ENCODE data around the gene TTC21A. TPM values are rescaled to one million over a fixed set of nuclear protein-coding genes. Genes with fewer than 3 reads are reported as not detected.

Gene TTC21A
- total and polyA plus RNA-seq, 2 of the 13 experiments (the other 11 are each of a cell fraction or from before 2014, with no cell fraction given): 0.31 to 1.5 TPM

- TF ChIP-seq ZNF510 (CRISPR knock-in tag; IDR thresholded peaks at IDR 0.05; ENCODE audit: low read depth) (no peak), NFRKB (IDR thresholded peaks at IDR 0.05) (no peak), BORCS8-MEF2B (CRISPR knock-in tag; IDR thresholded peaks at IDR 0.05) (0 out of 2 replicates have a peak, but pooled peaks have one; percentile 41), AGO2 (optimal IDR thresholded peaks at IDR 0.05; ENCODE audit: low read depth, low read length) (no peak), IRF9 (CRISPR knock-in tag; IDR thresholded peaks at IDR 0.05; ENCODE audit: borderline replicate concordance) (no peak), TCF7L2 (IDR thresholded peaks at IDR 0.05; ENCODE audit: low read depth, low read length) (no peak), HCFC1 (IDR thresholded peaks at IDR 0.05; ENCODE audit: low read depth, low read length) (no peak), MBNL3 (CRISPR knock-in tag; conservative IDR thresholded peaks at IDR 0.05) (no peak), ZNF773 (CRISPR knock-in tag; IDR thresholded peaks at IDR 0.05; ENCODE audit: borderline replicate concordance) (peak; percentile 18; the same call in 1 of the 2 replicates), NFKB2 (CRISPR knock-in tag; IDR thresholded peaks at IDR 0.05; ENCODE audit: borderline replicate concordance) (0 out of 2 replicates have a peak, but pooled peaks have one; percentile 40), BRCA1 (CRISPR knock-in tag; IDR thresholded peaks at IDR 0.05) (peak; percentile 58; the same call in 1 of the 2 replicates), HNF4A (CRISPR knock-in tag; IDR thresholded peaks at IDR 0.05) (0 out of 2 replicates have a peak, but pooled peaks have one; percentile 12), ZNF616 (CRISPR knock-in tag; IDR thresholded peaks at IDR 0.05; ENCODE audit: low read depth) (no peak), ATAD3A (CRISPR knock-in tag; IDR thresholded peaks at IDR 0.05) (no peak), ERF (CRISPR knock-in tag; IDR thresholded peaks at IDR 0.05) (peak; percentile 51; the same call in 1 of the 2 replicates), NFIB (CRISPR knock-in tag; IDR thresholded peaks at IDR 0.05; ENCODE audit: borderline replicate concordance) (no peak)
- TF ChIP-seq, protein P1, sequence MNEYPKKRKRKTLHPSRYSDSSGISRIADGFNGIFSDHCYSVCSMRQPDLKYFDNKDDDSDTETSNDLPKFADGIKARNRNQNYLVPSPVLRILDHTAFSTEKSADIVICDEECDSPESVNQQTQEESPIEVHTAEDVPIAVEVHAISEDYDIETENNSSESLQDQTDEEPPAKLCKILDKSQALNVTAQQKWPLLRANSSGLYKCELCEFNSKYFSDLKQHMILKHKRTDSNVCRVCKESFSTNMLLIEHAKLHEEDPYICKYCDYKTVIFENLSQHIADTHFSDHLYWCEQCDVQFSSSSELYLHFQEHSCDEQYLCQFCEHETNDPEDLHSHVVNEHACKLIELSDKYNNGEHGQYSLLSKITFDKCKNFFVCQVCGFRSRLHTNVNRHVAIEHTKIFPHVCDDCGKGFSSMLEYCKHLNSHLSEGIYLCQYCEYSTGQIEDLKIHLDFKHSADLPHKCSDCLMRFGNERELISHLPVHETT (CRISPR knock-in tag; conservative IDR thresholded peaks at IDR 0.05): 0 out of 2 replicates have a peak, but pooled peaks have one; percentile 24
- TF ChIP-seq, protein P2, sequence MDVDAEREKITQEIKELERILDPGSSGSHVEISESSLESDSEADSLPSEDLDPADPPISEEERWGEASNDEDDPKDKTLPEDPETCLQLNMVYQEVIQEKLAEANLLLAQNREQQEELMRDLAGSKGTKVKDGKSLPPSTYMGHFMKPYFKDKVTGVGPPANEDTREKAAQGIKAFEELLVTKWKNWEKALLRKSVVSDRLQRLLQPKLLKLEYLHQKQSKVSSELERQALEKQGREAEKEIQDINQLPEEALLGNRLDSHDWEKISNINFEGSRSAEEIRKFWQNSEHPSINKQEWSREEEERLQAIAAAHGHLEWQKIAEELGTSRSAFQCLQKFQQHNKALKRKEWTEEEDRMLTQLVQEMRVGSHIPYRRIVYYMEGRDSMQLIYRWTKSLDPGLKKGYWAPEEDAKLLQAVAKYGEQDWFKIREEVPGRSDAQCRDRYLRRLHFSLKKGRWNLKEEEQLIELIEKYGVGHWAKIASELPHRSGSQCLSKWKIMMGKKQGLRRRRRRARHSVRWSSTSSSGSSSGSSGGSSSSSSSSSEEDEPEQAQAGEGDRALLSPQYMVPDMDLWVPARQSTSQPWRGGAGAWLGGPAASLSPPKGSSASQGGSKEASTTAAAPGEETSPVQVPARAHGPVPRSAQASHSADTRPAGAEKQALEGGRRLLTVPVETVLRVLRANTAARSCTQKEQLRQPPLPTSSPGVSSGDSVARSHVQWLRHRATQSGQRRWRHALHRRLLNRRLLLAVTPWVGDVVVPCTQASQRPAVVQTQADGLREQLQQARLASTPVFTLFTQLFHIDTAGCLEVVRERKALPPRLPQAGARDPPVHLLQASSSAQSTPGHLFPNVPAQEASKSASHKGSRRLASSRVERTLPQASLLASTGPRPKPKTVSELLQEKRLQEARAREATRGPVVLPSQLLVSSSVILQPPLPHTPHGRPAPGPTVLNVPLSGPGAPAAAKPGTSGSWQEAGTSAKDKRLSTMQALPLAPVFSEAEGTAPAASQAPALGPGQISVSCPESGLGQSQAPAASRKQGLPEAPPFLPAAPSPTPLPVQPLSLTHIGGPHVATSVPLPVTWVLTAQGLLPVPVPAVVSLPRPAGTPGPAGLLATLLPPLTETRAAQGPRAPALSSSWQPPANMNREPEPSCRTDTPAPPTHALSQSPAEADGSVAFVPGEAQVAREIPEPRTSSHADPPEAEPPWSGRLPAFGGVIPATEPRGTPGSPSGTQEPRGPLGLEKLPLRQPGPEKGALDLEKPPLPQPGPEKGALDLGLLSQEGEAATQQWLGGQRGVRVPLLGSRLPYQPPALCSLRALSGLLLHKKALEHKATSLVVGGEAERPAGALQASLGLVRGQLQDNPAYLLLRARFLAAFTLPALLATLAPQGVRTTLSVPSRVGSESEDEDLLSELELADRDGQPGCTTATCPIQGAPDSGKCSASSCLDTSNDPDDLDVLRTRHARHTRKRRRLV (CRISPR knock-in tag; IDR thresholded peaks at IDR 0.05): 0 out of 2 replicates have a peak, but pooled peaks have one; percentile 35
- TF ChIP-seq, protein P3, sequence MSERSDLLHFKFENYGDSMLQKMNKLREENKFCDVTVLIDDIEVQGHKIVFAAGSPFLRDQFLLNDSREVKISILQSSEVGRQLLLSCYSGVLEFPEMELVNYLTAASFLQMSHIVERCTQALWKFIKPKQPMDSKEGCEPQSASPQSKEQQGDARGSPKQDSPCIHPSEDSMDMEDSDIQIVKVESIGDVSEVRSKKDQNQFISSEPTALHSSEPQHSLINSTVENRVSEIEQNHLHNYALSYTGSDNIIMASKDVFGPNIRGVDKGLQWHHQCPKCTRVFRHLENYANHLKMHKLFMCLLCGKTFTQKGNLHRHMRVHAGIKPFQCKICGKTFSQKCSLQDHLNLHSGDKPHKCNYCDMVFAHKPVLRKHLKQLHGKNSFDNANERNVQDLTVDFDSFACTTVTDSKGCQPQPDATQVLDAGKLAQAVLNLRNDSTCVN (CRISPR knock-in tag; IDR thresholded peaks at IDR 0.05; ENCODE audit: borderline replicate concordance): peak; percentile 57
- TF ChIP-seq, protein P4, sequence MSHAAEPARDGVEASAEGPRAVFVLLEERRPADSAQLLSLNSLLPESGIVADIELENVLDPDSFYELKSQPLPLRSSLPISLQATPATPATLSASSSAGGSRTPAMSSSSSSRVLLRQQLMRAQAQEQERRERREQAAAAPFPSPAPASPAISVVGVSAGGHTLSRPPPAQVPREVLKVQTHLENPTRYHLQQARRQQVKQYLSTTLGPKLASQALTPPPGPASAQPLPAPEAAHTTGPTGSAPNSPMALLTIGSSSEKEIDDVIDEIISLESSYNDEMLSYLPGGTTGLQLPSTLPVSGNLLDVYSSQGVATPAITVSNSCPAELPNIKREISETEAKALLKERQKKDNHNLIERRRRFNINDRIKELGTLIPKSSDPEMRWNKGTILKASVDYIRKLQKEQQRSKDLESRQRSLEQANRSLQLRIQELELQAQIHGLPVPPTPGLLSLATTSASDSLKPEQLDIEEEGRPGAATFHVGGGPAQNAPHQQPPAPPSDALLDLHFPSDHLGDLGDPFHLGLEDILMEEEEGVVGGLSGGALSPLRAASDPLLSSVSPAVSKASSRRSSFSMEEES (CRISPR knock-in tag; IDR thresholded peaks at IDR 0.05): no peak
Observed at GRCh38 chr3:39154280-39155021, 47.0 kb downstream of the TTC21A start (continued).

Measured in HepG2 (cell line).